HG02623 (cell line): Measurements from ENCODE around the gene SDE2.
"Not testable (repeated sequence)": the region's sequence is repeated elsewhere in the genome, so short reads cannot be mapped to it uniquely, and the experiment has no call there.

Source experiments
- ATAC-seq: cut with Tn5 transposase; IDR thresholded peaks from one replicate; pipeline ENCODE4 v1.9.1; 2021; ENCODE audit warnings: moderate library complexity; ENCODE audit not compliant: unreplicated experiment

Gene SDE2

GRCh38 chr1:225944951-225945350 lies 54.2 kb downstream of the SDE2 start:
- ATAC-seq = peak; percentile 66

- ATAC-seq = no peak
Measured at GRCh38 chr1:225944387-225944786, 54.8 kb downstream of the SDE2 start.

- ATAC-seq = no peak
Measured at GRCh38 chr1:225943582-225943981, 55.6 kb downstream of the SDE2 start.

- ATAC-seq = peak; percentile 70
Measured at GRCh38 chr1:225942574-225942973, 56.6 kb downstream of the SDE2 start.

GRCh38 chr1:225941942-225942222 lies 57.3 kb downstream of the SDE2 start:
- ATAC-seq = no peak

GRCh38 chr1:225941187-225941941 lies 57.8 kb downstream of the SDE2 start, which contains the start of gene LEFTY2:
LEFTY2 (minus strand) TSS chr1:225941220; CDS start chr1:225941140, 80 bp downstream.
- no peak for ATAC-seq

- no peak for ATAC-seq
Measured at GRCh38 chr1:225940385-225941151, 58.6 kb downstream of the SDE2 start.

GRCh38 chr1:225939939-225940310 lies 59.2 kb downstream of the SDE2 start:
- not testable (repeated sequence) for ATAC-seq

GRCh38 chr1:225939097-225939938 lies 59.8 kb downstream of the SDE2 start:
- ATAC-seq = not testable (repeated sequence)

GRCh38 chr1:225937048-225937968 lies 61.8 kb downstream of the SDE2 start:
- no peak for ATAC-seq

- ATAC-seq = no peak
Measured at GRCh38 chr1:225936523-225936922, 62.6 kb downstream of the SDE2 start.

GRCh38 chr1:225936086-225936485 lies 63.1 kb downstream of the SDE2 start:
- not testable (repeated sequence) for ATAC-seq

GRCh38 chr1:225934711-225935110 lies 64.4 kb downstream of the SDE2 start:
- ATAC-seq = no peak

- ATAC-seq = no peak
Measured at GRCh38 chr1:225933072-225933471, 66.1 kb downstream of the SDE2 start.
